Measurements from ENCODE around the gene TRIM63. TPM values are rescaled to one million over a fixed set of nuclear protein-coding genes. Genes with fewer than 3 reads are reported as not detected.

TRIM63 gene
- total and polyA plus RNA-seq, 9 of the 15 experiments (the other 6 are each of a cell fraction or from before 2014, with no cell fraction given) = 0.08 to 0.57 (median 0.36) TPM

DNA sequence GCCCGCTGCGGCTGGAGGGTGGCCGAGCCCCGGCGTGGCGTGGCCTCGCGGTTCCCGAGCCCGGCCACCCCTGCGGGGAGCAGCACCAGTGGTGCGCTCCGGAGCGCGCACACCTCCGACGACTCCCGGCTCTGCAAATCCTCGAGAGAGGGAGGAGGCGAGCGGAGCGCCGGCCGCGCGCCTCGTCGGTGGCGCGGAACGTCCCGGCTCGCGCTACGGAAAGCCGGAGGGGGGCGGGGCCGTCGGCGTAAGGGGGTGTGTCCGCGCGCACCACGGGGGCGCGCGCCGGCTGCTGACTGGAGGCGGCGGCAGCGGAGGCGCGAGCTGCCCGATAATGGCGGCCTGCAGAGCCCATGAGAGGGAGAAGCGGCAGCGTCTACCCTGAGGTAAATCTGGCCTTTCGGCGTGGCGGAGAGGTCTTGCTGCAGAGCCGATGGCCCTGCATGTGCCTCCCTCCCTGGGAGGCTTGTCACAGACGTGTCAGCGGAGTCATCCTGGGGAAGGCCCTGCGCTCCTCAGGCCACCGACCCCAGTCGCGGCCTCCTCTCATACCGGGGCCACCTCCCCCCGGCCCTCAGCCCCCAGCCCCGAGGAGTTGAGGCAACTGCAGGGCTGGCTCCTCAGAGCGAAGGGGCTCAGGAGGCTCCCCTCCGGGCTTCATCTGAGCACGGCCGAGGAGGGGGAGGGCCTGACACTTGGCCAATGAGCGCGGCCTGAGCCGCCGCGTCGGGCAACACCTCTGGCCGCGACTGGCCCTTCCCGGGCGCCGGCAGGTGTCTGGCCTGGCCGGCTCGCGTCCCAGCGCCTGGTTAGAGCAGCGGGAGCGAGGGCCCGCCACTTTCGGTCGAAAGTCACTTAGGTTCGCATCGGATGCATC lies 44.3 kb upstream of the TRIM63 start, which contains the start of gene PDIK1L:
Gene PDIK1L, plus strand, starts transcription at position 295 of the 877 bp plus-strand sequence. CDS start 2,485 bp downstream, outside the sequence.
- peaks cover 31% of the 10 kb centered on the region for H3K36me3 ChIP-seq (ENCODE audit: control insufficient read depth, insufficient read depth, low read length)
- FAIRE-seq (peak; percentile 82), DNase-seq (ENCODE audit: extremely low read depth in 1 of 4, low spot score in 3 of 4) (peak; percentile 90 to 98 (median 94)), ATAC-seq (peak; percentile 85)
- peak within 1 kb of the TSS; percentile 92 for H3K27ac ChIP-seq (ENCODE audit: extremely low read depth, low read depth, low read length)
- peak within 1 kb of the TSS; percentile 86 to 98 for H3K9ac ChIP-seq (ENCODE audit: insufficient read depth in 1 of 2, low read depth in 2 of 2, low read length in 2 of 2)
- WGBS (ENCODE audit: insufficient coverage, low coverage, missing lambda C conversion rate) = 2% methylated on average over 83 of the region's 96 CpGs
- in situ Hi-C loops (cut with MboI) = no loop called here
- peaks cover 62% of the 10 kb centered on the region for H3K79me2 ChIP-seq (ENCODE audit: control insufficient read depth, insufficient read depth, low read length)
- H3K4me2 ChIP-seq (ENCODE audit: insufficient read depth, low read length) = peak within 1 kb of the TSS; percentile 99
- POLR2A ChIA-PET = interaction anchor here (0.6 to 8.2 kb wide), 11 partner anchors 8 to 216 kb away, joined by 3 to 107 read pairs (median 3); no protein-coding TSS in a partner anchor
- peak within 1 kb of the TSS; percentile 80 for H2AFZ ChIP-seq (ENCODE audit: low read depth, low read length)
- no peaks in the 10 kb centered on the region for H4K20me1 ChIP-seq (replicated peaks; ENCODE audit: control insufficient read depth, insufficient read depth, low read length)
- intact Hi-C loops (cut with micrococcal nuclease) = loop anchor here (1.0 to 5.0 kb wide), 3 partner anchors 15 to 211 kb away; no protein-coding TSS in a partner anchor
- peak within 1 kb of the TSS; percentile 94 for H3K4me3 ChIP-seq
- H3K27me3 ChIP-seq (ENCODE audit: control insufficient read depth in 2 of 2, insufficient read depth in 2 of 2, low read length in 2 of 2) = no peaks in the 10 kb centered on the region
- no peaks in the 10 kb centered on the region for H3K9me1 ChIP-seq (ENCODE audit: control insufficient read depth, insufficient read depth, low read length)
- peaks cover 13 to 29% of the 10 kb centered on the region in 2 experiments for H3K4me1 ChIP-seq (replicated peaks in 1 of 2; ENCODE audit: control insufficient read depth in 2 of 2, insufficient read depth in 2 of 2, low read length in 2 of 2)
- BruUV-seq (replicated peaks) = no TSS peak
- CTCF ChIA-PET (ENCODE audit: low intra/inter-chr PET ratio) = interaction anchor here (0.6 to 1.3 kb wide), 2 partner anchors 75 to 208 kb away, joined by 3 to 7 read pairs; no protein-coding TSS in a partner anchor
- no peaks in the 10 kb centered on the region for H3K9me3 ChIP-seq (replicated peaks; ENCODE audit: control insufficient read depth, insufficient read depth, low read depth, low read length)
- TF ChIP-seq, protein P1, sequence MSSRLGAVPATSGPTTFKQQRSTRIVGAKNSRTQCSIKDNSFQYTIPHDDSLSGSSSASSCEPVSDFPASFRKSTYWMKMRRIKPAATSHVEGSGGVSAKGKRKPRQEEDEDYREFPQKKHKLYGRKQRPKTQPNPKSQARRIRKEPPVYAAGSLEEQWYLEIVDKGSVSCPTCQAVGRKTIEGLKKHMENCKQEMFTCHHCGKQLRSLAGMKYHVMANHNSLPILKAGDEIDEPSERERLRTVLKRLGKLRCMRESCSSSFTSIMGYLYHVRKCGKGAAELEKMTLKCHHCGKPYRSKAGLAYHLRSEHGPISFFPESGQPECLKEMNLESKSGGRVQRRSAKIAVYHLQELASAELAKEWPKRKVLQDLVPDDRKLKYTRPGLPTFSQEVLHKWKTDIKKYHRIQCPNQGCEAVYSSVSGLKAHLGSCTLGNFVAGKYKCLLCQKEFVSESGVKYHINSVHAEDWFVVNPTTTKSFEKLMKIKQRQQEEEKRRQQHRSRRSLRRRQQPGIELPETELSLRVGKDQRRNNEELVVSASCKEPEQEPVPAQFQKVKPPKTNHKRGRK (tag; IDR thresholded peaks at IDR 0.05) = no peak
- TF ChIP-seq, protein P2, sequence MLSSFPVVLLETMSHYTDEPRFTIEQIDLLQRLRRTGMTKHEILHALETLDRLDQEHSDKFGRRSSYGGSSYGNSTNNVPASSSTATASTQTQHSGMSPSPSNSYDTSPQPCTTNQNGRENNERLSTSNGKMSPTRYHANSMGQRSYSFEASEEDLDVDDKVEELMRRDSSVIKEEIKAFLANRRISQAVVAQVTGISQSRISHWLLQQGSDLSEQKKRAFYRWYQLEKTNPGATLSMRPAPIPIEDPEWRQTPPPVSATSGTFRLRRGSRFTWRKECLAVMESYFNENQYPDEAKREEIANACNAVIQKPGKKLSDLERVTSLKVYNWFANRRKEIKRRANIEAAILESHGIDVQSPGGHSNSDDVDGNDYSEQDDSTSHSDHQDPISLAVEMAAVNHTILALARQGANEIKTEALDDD (IDR thresholded peaks at IDR 0.05) = no peak
- TF ChIP-seq, protein P3, sequence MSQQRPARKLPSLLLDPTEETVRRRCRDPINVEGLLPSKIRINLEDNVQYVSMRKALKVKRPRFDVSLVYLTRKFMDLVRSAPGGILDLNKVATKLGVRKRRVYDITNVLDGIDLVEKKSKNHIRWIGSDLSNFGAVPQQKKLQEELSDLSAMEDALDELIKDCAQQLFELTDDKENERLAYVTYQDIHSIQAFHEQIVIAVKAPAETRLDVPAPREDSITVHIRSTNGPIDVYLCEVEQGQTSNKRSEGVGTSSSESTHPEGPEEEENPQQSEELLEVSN (IDR thresholded peaks at IDR 0.05; ENCODE audit: borderline replicate concordance in 1 of 2, extremely low read depth in 1 of 2, insufficient read depth in 1 of 2, insufficient read length in 1 of 2, low read depth in 1 of 2, low read length in 1 of 2, poor library complexity in 1 of 2, severe bottlenecking in 1 of 2) = peak; percentile 80 to 96
- TF ChIP-seq ZNF217 (CRISPR knock-in tag; IDR thresholded peaks at IDR 0.05) (no peak), OTX1 (CRISPR knock-in tag; IDR thresholded peaks at IDR 0.05) (0 out of 2 replicates have a peak, but pooled peaks have one; percentile 51), CREB1 (IDR thresholded peaks at IDR 0.05) (peak; percentile 75; the same call in 1 of the 2 replicates), CREB1 (CRISPR knock-in tag; IDR thresholded peaks at IDR 0.05) (no peak; the same call in none of the 2 replicates), ZNF431 (CRISPR knock-in tag; IDR thresholded peaks at IDR 0.05) (no peak; the same call in none of the 2 replicates), ZFP36 (IDR thresholded peaks at IDR 0.05; ENCODE audit: low read depth, low read length, partially characterized antibody) (no peak), FOXP1 (CRISPR knock-in tag; IDR thresholded peaks at IDR 0.05) (no peak), NBN (IDR thresholded peaks at IDR 0.05; ENCODE audit: low read depth) (no peak), KLF16 (IDR thresholded peaks at IDR 0.05) (peak; percentile 66), ZNF354B (CRISPR knock-in tag; IDR thresholded peaks at IDR 0.05) (no peak), BCL6 (CRISPR knock-in tag; IDR thresholded peaks at IDR 0.05) (no peak), TAL1 (IDR thresholded peaks at IDR 0.05) (0 out of 2 replicates have a peak, but pooled peaks have one; percentile 1)
- TF ChIP-seq, protein P4, sequence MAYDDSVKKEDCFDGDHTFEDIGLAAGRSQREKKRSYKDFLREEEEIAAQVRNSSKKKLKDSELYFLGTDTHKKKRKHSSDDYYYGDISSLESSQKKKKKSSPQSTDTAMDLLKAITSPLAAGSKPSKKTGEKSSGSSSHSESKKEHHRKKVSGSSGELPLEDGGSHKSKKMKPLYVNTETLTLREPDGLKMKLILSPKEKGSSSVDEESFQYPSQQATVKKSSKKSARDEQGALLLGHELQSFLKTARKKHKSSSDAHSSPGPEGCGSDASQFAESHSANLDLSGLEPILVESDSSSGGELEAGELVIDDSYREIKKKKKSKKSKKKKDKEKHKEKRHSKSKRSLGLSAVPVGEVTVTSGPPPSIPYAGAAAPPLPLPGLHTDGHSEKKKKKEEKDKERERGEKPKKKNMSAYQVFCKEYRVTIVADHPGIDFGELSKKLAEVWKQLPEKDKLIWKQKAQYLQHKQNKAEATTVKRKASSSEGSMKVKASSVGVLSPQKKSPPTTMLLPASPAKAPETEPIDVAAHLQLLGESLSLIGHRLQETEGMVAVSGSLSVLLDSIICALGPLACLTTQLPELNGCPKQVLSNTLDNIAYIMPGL (CRISPR knock-in tag; IDR thresholded peaks at IDR 0.05) = no peak; the same call in 1 of the 2 replicates
